GM10248 (cell line): ENCODE results near the gene RAB38.
A peak's percentile ranks its signal among the peaks of the same experiment; 100 is the strongest.

Experiments
- CTCF ChIA-PET: fragments of 300-600 bp; sonication (Branson Sonifier 250); formaldehyde crosslinking; extraction: SDS; loops from one replicate; lab custom pipeline; 2021; ENCODE audit warnings: antibody characterized with exemption; lab: Yijun Ruan, JAX
- POLR2A ChIA-PET: fragments of 350-650 bp; sonication (Branson Sonifier 250); formaldehyde crosslinking; extraction: SDS; loops from one replicate; lab custom pipeline; 2020; ENCODE audit warnings: antibody characterized with exemption; lab: Yijun Ruan, JAX
- DNase-seq: peaks from one replicate; pipeline ENCODE4 v3.0.0; 2012; ENCODE audit errors: extremely low spot score
- TF ChIP-seq, protein P1 (sequence below): IDR thresholded peaks from 2 replicates; pipeline ENCODE4 v1.5.1; 2012; ENCODE audit warnings: mild to moderate bottlenecking, low read depth; ENCODE audit errors: extremely low read depth, missing control alignments, control extremely low read depth

RAB38 gene

DNA sequence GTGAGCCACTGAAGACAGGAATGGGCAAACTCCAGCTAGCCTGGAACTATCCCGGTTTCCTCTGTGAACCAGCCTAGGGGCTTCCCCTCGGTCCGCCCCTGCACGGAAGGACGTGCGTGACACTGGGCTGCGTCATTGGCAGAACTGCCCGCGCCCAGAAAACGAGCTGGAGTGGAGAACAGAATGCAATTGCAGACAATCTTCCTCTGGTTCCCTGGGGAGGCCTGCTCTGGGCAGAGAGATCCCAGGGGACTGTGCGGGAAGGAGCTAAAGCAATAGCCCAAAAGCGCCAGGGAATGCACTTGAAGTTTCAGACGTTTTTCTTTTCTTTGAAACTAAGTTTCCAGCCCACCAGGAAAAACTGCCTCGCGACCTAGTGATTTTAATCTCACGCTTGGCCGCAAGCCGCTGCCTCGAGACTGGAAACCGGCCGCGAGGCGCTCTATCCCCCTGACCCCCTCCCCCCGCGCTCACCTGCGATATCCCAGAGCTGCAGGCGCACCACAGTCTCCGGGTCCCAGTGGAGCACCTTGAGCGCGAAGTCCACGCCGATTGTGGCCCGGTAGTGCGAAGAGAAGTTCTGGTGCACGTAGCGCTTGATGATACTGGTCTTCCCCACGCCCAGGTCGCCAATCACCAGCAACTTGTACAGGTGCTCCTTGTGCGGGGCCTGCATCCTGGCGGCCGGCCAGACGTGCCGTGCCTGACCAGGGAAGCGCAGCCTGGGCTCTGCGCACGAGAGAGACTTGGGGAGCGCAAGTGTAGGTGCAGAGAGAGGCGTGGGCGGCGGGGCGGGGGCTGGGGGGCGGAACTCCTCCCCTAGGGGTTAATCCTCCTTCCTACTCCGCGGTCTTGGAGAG is at the start of gene RAB38:
RAB38 (minus strand) TSS at position 735 of the 860 bp plus-strand sequence; CDS start at position 676, 59 bp downstream.
- ChIA-PET CTCF (interaction anchor here (1.0 to 1.6 kb wide), 4 partner anchors 19 to 310 kb away, joined by 3 to 4 read pairs (median 3); no protein-coding TSS in a partner anchor), POLR2A (interaction anchor here (0.7 kb wide), 1 partner anchor 181 kb away, joined by 7 read pairs; no protein-coding TSS in a partner anchor)
- peak; percentile 39 for DNase-seq
- TF ChIP-seq, protein P1, sequence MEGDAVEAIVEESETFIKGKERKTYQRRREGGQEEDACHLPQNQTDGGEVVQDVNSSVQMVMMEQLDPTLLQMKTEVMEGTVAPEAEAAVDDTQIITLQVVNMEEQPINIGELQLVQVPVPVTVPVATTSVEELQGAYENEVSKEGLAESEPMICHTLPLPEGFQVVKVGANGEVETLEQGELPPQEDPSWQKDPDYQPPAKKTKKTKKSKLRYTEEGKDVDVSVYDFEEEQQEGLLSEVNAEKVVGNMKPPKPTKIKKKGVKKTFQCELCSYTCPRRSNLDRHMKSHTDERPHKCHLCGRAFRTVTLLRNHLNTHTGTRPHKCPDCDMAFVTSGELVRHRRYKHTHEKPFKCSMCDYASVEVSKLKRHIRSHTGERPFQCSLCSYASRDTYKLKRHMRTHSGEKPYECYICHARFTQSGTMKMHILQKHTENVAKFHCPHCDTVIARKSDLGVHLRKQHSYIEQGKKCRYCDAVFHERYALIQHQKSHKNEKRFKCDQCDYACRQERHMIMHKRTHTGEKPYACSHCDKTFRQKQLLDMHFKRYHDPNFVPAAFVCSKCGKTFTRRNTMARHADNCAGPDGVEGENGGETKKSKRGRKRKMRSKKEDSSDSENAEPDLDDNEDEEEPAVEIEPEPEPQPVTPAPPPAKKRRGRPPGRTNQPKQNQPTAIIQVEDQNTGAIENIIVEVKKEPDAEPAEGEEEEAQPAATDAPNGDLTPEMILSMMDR: no peak

DNA sequence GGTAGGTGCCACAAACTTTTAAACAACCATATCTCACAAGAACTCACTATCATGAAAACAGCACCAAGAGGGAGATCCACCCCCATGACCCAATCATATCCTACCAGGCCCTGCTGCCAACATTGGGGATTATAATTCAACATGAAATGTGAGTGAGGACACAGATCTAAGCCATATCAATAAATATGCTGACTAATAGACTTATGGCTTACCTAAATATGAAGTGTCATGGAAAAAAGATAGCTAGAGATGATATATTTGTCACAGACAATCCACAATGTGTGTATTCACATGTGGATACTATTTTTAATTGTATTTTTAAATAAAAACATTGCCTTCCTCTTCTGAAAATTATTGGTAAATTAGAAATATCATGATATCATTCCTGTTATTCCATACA is 38.2 kb upstream of the RAB38 start:
- POLR2A ChIA-PET: no interaction called here
- DNase-seq: no peak
- TF ChIP-seq, protein P1: no peak
- CTCF ChIA-PET: interaction anchor here (1.0 to 1.5 kb wide), 4 partner anchors 18 to 339 kb away, joined by 3 to 4 read pairs (median 3); no protein-coding TSS in a partner anchor

DNA sequence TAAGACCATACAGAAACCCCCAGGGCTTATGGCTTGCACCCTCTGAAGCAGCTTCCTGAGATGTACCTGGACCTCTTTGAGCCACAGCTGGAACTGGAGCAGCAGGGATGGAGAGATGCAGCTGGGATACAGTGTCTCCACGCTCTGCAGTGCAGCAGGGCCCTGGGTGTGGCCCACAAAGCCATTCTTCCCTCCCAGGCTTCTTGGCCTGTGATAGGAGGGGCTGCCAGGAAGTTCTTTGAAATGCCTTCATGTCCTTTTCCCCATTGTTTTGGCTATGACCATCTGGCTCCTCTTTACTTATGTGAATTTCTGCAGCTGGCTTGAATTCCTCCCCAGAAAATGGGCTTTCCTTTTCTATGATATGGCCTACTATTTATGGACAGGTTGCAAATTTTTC is 37.1 kb upstream of the RAB38 start:
- CTCF ChIA-PET: no interaction called here
- TF ChIP-seq, protein P1: no peak
- no peak for DNase-seq
- POLR2A ChIA-PET: no interaction called here

DNA sequence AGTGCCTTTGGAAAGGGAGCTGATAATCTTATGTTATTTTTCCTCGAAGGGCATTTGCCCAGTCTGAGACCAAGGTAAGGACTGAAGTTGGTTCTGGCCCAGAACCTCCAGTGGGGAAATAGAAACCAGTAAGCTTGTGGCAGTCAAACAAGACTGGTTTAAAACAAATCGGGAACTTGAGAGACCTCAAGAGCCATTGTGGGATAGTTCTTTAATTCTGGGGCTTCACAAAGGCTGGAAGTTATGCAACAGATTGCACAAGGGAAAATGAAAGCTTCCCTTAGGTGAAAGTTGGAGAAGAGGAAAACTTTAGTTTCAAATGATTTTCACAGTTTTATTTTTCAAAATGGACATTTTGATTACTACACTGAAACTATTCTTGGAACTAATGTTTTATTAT is 33.5 kb upstream of the RAB38 start:
- DNase-seq: no peak
- ChIA-PET CTCF (interaction anchor here (1.8 kb wide), 1 partner anchor 22 kb away, joined by 6 read pairs; no protein-coding TSS in a partner anchor), POLR2A (no interaction called here)
- TF ChIP-seq, protein P1: no peak

DNA sequence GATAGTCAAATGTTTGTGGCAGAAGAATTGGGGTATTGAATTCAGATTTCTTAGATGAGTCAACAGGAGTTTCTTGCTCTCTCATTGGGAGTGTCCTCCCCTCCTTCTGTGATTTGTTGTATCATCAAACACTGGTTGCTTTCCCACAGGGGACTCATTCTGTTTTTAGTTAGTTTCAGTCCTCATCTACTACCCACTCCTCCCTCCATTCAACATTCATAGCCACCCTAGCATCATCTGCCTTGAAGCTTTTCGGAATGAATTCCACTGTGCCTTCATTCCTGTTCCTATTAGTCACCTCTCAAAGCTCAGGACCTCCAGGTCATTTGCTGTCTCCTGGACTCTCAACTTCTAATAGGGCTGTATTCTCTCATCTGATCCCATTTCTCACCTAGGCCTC is 31.5 kb upstream of the RAB38 start:
- DNase-seq: no peak
- ChIA-PET POLR2A (no interaction called here), CTCF (interaction anchor here (1.2 to 1.4 kb wide), 2 partner anchors 14 to 44 kb away, joined by 3 to 4 read pairs; no protein-coding TSS in a partner anchor)

DNA sequence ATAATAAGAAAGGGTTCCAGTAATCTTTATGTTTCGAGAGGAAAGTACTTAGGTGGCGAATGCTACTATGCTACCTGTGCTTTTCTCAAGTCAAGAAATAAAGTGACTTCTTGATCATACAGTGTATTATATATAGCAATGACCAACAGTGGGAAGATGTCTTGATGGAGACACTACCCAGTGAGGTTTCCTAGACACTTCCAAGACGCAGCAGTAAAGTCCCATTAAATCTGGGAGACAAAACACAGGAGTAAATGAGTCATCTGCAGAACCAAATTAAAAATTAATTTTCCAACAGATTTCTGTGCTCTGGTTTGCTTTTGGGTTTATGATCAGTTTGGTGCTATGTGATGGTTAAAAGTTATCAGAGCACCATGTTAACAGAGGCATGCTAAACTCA is 29.1 kb upstream of the RAB38 start:
- TF ChIP-seq, protein P1: no peak
- CTCF ChIA-PET: no interaction called here
- POLR2A ChIA-PET: no interaction called here
- DNase-seq: no peak

More for the DNA sequence above, 31.5 kb upstream of the RAB38 start:
- TF ChIP-seq, protein P1: no peak
